HepG2 (cell line): ENCODE results near the gene MAML1.

ENCODE experiments used
- DPF2 ChIP-seq: sonication (generic); formaldehyde crosslinking; IDR thresholded peaks from 2 replicates; pipeline ENCODE4 v1.4.0; 2020; ENCODE audit warnings: mild to moderate bottlenecking, low read depth, missing genetic modification reagents, borderline replicate concordance
- KMT2A ChIP-seq: sonication (generic); formaldehyde crosslinking; IDR thresholded peaks from 2 replicates; pipeline ENCODE4 v1.4.0; 2020; ENCODE audit warnings: missing genetic modification reagents
- NFKB2 ChIP-seq: sonication (generic); formaldehyde crosslinking; IDR thresholded peaks from 2 replicates; pipeline ENCODE4 v1.4.0; 2020; ENCODE audit warnings: missing genetic modification reagents, borderline replicate concordance
- ONECUT2 ChIP-seq: sonication (generic); formaldehyde crosslinking; IDR thresholded peaks from 2 replicates; pipeline ENCODE4 v1.4.0; 2020; ENCODE audit warnings: missing genetic modification reagents
- POLR2A ChIP-seq, 2 experiments: IDR thresholded peaks; 2 replicates each; pipeline ENCODE4 v1.6.1; 2011; ENCODE audit warnings: low read depth in 2 of 2, low read length in 2 of 2, mild to moderate bottlenecking in 1 of 2, moderate library complexity in 1 of 2; ENCODE audit not compliant: insufficient read depth in 1 of 2
- RFX5 ChIP-seq: IDR thresholded peaks from 2 replicates; pipeline ENCODE4 v1.6.1; 2011; ENCODE audit warnings: low read depth, low read length, improper control_type of control experiment
- TCF12 ChIP-seq, 2 experiments: fragments of 450-650 bp in 1 of 2; sonication (generic) in 1 of 2; formaldehyde crosslinking in 1 of 2; IDR thresholded peaks; 2 replicates each; pipeline versions ENCODE4 v1.6.1 to v1.8.0; 2017 to 2022; ENCODE audit warnings: antibody characterized with exemption in 1 of 2, mild to moderate bottlenecking in 1 of 2, missing genetic modification reagents in 1 of 2, moderate library complexity in 1 of 2
- ZNF550 ChIP-seq: sonication (generic); formaldehyde crosslinking; IDR thresholded peaks from 2 replicates; pipeline ENCODE4 v1.4.0; 2020; ENCODE audit warnings: mild to moderate bottlenecking, missing genetic modification reagents, borderline replicate concordance
- ZNF747 ChIP-seq: sonication (generic); formaldehyde crosslinking; IDR thresholded peaks from 2 replicates; pipeline ENCODE4 v1.8.1; 2023; ENCODE audit warnings: missing genetic modification reagents, mild to moderate bottlenecking, borderline replicate concordance
- TF ChIP-seq, protein P1 (sequence below): sonication (generic); formaldehyde crosslinking; IDR thresholded peaks from 2 replicates; pipeline ENCODE4 v1.5.0; 2020; ENCODE audit warnings: mild to moderate bottlenecking, missing genetic modification reagents, moderate library complexity
- TF ChIP-seq, protein P2 (sequence below): sonication (generic); formaldehyde crosslinking; IDR thresholded peaks from 2 replicates; pipeline ENCODE4 v1.9.0; 2021; ENCODE audit warnings: missing genetic modification reagents, mild to moderate bottlenecking, borderline replicate concordance
- TF ChIP-seq, protein P3 (sequence below): sonication (generic); formaldehyde crosslinking; IDR thresholded peaks from 2 replicates; pipeline ENCODE4 v1.4.0; 2020; ENCODE audit warnings: missing genetic modification reagents
- TF ChIP-seq, protein P4 (sequence below), 2 experiments: sonication (generic) in 1 of 2; formaldehyde crosslinking in 1 of 2; IDR thresholded peaks; 2 replicates each; pipeline versions ENCODE4 v1.5.1 to v1.6.1; 2011 to 2020; ENCODE audit warnings: borderline replicate concordance in 1 of 2, low read depth in 1 of 2, low read length in 1 of 2, mild to moderate bottlenecking in 1 of 2, missing genetic modification reagents in 1 of 2, moderate library complexity in 1 of 2

DNA sequence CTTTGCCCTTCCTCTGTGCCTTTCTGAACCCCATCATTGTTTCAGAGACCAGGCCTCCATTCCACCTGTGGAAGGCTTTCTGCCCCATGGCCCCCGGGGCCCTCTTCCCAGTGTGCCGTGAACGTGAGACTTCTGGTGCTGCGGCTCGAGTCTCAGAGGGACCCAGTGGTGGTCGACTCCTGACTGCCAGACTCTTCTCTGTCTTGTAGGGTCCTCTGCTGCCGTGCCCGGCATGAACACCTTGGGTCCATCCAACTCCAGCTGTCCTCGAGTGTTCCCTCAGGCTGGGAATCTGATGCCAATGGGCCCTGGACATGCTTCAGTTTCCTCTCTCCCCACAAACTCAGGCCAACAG is 41.0 kb downstream of the MAML1 start:
- TF ChIP-seq ONECUT2 (no peak), RFX5 (no peak), POLR2A (IDR thresholded peaks at IDR 0.05; ENCODE audit: insufficient read depth in 1 of 2, low read depth in 2 of 2, low read length in 2 of 2) (no peak), DPF2 (CRISPR knock-in tag) (no peak), ZNF747 (CRISPR knock-in tag) (no peak), NFKB2 (CRISPR knock-in tag) (no peak), KMT2A (CRISPR knock-in tag) (no peak), TCF12 (IDR thresholded peaks at IDR 0.05) (no peak), TCF12 (CRISPR knock-in tag; IDR thresholded peaks at IDR 0.05) (no peak), ZNF550 (no peak)
- TF ChIP-seq, protein P1, sequence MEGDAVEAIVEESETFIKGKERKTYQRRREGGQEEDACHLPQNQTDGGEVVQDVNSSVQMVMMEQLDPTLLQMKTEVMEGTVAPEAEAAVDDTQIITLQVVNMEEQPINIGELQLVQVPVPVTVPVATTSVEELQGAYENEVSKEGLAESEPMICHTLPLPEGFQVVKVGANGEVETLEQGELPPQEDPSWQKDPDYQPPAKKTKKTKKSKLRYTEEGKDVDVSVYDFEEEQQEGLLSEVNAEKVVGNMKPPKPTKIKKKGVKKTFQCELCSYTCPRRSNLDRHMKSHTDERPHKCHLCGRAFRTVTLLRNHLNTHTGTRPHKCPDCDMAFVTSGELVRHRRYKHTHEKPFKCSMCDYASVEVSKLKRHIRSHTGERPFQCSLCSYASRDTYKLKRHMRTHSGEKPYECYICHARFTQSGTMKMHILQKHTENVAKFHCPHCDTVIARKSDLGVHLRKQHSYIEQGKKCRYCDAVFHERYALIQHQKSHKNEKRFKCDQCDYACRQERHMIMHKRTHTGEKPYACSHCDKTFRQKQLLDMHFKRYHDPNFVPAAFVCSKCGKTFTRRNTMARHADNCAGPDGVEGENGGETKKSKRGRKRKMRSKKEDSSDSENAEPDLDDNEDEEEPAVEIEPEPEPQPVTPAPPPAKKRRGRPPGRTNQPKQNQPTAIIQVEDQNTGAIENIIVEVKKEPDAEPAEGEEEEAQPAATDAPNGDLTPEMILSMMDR (CRISPR knock-in tag): no peak
- TF ChIP-seq, protein P2, sequence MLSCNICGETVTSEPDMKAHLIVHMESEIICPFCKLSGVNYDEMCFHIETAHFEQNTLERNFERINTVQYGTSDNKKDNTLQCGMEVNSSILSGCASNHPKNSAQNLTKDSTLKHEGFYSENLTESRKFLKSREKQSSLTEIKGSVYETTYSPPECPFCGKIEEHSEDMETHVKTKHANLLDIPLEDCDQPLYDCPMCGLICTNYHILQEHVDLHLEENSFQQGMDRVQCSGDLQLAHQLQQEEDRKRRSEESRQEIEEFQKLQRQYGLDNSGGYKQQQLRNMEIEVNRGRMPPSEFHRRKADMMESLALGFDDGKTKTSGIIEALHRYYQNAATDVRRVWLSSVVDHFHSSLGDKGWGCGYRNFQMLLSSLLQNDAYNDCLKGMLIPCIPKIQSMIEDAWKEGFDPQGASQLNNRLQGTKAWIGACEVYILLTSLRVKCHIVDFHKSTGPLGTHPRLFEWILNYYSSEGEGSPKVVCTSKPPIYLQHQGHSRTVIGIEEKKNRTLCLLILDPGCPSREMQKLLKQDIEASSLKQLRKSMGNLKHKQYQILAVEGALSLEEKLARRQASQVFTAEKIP (CRISPR knock-in tag): no peak
- TF ChIP-seq, protein P3, sequence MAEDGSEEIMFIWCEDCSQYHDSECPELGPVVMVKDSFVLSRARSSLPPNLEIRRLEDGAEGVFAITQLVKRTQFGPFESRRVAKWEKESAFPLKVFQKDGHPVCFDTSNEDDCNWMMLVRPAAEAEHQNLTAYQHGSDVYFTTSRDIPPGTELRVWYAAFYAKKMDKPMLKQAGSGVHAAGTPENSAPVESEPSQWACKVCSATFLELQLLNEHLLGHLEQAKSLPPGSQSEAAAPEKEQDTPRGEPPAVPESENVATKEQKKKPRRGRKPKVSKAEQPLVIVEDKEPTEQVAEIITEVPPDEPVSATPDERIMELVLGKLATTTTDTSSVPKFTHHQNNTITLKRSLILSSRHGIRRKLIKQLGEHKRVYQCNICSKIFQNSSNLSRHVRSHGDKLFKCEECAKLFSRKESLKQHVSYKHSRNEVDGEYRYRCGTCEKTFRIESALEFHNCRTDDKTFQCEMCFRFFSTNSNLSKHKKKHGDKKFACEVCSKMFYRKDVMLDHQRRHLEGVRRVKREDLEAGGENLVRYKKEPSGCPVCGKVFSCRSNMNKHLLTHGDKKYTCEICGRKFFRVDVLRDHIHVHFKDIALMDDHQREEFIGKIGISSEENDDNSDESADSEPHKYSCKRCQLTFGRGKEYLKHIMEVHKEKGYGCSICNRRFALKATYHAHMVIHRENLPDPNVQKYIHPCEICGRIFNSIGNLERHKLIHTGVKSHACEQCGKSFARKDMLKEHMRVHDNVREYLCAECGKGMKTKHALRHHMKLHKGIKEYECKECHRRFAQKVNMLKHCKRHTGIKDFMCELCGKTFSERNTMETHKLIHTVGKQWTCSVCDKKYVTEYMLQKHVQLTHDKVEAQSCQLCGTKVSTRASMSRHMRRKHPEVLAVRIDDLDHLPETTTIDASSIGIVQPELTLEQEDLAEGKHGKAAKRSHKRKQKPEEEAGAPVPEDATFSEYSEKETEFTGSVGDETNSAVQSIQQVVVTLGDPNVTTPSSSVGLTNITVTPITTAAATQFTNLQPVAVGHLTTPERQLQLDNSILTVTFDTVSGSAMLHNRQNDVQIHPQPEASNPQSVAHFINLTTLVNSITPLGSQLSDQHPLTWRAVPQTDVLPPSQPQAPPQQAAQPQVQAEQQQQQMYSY (CRISPR knock-in tag): no peak
- TF ChIP-seq, protein P4, sequence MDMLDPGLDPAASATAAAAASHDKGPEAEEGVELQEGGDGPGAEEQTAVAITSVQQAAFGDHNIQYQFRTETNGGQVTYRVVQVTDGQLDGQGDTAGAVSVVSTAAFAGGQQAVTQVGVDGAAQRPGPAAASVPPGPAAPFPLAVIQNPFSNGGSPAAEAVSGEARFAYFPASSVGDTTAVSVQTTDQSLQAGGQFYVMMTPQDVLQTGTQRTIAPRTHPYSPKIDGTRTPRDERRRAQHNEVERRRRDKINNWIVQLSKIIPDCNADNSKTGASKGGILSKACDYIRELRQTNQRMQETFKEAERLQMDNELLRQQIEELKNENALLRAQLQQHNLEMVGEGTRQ (IDR thresholded peaks at IDR 0.05; ENCODE audit: low read depth, low read length): no peak
- TF ChIP-seq, protein P4 (CRISPR knock-in tag; IDR thresholded peaks at IDR 0.05; ENCODE audit: borderline replicate concordance): no peak
